PC-9 (cell line): ENCODE measurements around the gene LRP3.

Source experiments
- CTCF ChIP-seq: fragments of 200-600 bp; sonication (generic); conservative IDR thresholded peaks from 2 replicates; pipeline ENCODE4 v1.6.1; 2017; ENCODE audit warnings: mixed run types, antibody characterized with exemption, mild to moderate bottlenecking, moderate library complexity
- EZH2 ChIP-seq: fragments of 200-600 bp; sonication (generic); IDR thresholded peaks from 2 replicates; pipeline ENCODE4 v1.8.0; 2017; ENCODE audit warnings: antibody characterized with exemption, low read depth

- TF ChIP-seq CTCF, result no peak
- no peak for TF ChIP-seq EZH2
These were observed 7.9 kb downstream of the LRP3 start for GRCh38 chr19:33201886-33202545.
